Activated CD8-positive, alpha-beta memory T cell treated with anti-CD3 and anti-CD28 coated beads for 24 hours (primary cell): ENCODE measurements around the gene FLVCR2.

Experiments
- DNase-seq: peaks from one replicate; pipeline ENCODE4 v3.0.0-alpha.2; 2020

Gene FLVCR2, protein sequence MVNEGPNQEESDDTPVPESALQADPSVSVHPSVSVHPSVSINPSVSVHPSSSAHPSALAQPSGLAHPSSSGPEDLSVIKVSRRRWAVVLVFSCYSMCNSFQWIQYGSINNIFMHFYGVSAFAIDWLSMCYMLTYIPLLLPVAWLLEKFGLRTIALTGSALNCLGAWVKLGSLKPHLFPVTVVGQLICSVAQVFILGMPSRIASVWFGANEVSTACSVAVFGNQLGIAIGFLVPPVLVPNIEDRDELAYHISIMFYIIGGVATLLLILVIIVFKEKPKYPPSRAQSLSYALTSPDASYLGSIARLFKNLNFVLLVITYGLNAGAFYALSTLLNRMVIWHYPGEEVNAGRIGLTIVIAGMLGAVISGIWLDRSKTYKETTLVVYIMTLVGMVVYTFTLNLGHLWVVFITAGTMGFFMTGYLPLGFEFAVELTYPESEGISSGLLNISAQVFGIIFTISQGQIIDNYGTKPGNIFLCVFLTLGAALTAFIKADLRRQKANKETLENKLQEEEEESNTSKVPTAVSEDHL

GRCh38 chr14:75578102-75578785 is at the start of gene FLVCR2:
Gene FLVCR2 (plus strand): TSS chr14:75578620. CDS start chr14:75578973, 353 bp downstream.
- peak; percentile 80 for DNase-seq

DNA sequence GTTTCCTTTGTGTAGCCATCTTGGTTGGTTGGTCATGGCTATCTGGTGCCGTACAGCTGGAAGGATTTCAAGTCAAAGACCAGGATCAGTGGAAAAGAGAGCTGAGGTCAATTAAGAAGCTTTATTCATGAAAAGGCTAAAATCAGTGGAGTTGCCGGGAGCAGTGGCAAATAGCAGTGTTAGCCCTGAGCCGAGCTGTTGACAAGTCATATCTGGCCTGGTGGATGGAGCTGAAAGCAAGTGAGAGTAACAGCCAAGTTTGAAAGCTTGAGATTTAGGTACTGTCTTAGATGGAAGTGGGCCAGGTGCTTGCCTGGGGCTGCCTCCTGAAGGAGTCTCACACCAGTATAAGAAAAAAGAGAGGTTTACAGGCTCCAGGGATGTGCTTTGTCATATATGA is 47.2 kb upstream of the FLVCR2 start:
- DNase-seq: no peak

- DNase-seq: no peak
Measured at GRCh38 chr14:75531660-75532317, 46.6 kb upstream of the FLVCR2 start.

- no peak for DNase-seq
Measured at GRCh38 chr14:75533791-75534555, 44.4 kb upstream of the FLVCR2 start.

DNA sequence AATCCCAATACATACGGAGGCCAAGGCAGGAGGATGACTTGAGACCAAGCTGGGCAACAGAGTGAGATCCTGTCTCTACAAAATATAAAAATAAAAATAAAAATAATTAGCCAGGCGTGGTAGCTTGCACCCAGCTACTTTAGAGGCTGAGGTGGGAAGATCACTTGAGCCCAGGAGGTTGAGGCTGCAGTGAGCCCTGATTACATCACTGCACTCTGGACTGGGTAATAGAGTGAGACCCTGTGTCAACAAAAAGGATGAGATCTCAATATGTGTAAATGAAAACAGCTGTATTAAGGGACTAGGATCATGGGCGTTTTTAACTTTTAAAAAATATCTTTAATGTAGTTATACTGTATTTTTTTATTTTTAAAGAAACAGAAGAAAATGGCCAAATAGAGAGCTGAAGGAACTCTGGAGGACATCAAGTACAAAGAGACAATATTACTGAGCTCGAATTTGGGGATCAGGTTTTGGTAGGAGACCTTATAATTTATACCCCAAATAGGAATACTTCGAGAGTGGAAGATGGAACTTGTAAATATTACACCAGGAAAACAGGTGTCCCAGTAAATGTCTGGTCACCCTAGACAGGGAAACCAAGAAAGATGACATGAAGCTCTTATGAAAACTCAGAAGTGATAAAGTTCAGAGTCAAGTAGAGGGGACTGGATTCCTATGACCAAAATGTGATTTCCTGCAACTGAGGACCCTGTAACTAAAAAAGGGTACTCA is 43.1 kb upstream of the FLVCR2 start:
- no peak for DNase-seq

DNA sequence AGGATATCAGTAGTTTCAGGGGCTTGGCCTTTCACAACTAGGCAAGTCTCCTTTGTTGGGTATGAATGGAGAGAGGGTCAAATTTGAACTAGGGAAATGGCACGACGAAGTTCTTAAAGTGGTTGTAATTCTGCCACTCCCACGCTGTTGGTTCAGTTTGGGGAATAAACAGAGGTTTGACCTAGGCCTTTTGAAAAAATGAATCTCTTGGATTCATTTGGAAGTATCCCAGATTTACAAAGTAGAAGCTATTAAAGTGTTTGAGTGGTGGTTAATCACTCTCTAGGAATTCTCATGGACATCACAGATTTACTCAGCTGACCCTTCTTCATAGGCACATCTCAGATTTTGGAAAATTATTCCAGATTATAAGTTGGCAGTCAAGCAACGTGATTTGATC is 41.3 kb upstream of the FLVCR2 start:
- peak; percentile 9 for DNase-seq

- DNase-seq: peak; percentile 57
Measured at GRCh38 chr14:75539162-75539560, 39.3 kb upstream of the FLVCR2 start.

DNA sequence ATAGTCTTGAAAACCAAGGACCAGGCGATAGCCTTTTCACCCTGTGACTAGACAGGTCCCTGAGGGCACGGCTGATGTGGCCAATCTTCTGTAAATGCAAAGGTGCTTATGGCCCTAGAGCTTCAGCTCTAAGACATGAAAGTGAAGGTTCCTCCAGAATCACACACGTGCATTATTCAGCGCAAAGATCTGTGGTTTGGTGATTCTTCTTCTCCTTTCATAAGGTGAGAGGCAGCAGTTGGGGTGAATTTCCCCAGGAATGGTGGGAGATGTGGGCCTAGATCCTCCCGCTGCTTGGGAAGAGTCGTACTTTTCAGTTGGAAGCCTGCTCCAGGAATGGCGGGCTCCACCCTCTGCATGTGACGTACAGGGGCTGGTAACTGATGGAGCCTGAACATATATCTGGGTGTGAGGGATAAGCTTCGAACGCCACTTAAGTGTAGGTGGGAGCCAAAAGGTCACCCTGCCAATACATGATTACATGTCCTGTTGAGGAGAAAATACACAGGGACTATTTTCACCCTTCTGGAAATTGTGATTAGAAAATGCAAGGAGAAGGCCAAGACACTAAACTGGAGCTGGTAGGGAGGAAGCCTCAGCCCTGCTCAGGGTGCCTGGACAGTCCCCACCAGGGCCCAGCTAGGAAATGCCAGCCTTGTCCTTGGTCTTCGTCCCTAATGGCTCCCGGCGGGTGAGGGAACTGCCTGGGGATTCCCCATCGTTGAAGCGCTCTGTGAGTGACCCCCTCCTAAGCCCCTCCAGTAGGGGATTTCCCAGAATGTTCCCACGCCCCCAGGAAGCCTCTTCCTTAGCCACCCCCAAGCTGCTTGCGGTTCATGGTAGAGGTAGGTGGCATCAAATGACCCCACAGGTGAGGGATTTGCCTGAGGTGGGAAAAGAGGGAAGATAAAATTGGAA is 38.6 kb upstream of the FLVCR2 start:
- DNase-seq: peak; percentile 80

- no peak for DNase-seq
Measured at GRCh38 chr14:75540479-75540851, 38.0 kb upstream of the FLVCR2 start.

DNA sequence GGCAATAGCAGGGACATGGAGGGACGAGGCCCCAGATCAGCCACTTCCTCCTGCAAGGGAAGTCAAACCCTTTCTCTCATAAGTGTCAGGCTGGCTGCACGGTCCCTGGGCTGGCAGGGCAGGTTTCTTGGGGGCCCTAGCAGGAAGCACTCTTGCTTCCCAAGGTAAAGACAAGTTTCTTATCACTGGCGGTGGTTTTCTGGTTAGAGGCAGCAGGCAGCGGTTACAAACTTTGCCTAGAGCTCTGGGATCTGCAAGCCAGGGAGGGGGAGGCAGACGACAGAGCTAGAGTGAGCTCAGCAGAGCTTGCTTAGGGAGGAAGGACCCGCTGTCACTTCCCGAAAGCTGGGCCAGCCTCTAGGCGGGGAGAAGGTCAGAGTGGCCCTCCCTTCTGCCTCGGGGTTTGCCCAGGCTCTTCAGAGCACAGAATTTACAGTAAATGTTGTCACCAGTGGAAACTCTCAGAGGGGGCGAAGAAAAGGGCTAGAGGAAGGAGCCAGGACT is 35.8 kb upstream of the FLVCR2 start:
- peak; percentile 86 for DNase-seq

GRCh38 chr14:75543253-75543652 is 35.2 kb upstream of the FLVCR2 start:
- DNase-seq: no peak

DNA sequence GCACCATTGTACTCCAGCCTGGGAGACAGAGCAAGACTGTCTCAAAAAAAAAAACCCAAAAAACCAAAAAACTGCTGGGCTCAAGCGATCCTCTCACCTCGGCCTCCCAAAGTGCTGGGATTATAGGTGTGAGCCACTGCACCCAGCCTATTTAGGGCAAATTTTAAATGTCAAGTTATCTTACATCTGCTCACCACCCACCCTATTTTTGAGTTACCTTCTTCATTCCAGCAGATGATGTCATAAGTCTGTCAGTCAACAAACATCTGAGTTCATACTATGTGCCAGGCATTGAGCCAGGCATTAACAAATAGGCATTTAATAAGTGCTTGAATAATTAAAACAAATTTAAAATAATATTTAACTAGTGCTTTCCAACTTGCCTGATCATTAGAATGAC is 34.6 kb upstream of the FLVCR2 start:
- no peak for DNase-seq

- peak; percentile 50 for DNase-seq
Measured at GRCh38 chr14:75545907-75546306, 32.5 kb upstream of the FLVCR2 start.

DNA sequence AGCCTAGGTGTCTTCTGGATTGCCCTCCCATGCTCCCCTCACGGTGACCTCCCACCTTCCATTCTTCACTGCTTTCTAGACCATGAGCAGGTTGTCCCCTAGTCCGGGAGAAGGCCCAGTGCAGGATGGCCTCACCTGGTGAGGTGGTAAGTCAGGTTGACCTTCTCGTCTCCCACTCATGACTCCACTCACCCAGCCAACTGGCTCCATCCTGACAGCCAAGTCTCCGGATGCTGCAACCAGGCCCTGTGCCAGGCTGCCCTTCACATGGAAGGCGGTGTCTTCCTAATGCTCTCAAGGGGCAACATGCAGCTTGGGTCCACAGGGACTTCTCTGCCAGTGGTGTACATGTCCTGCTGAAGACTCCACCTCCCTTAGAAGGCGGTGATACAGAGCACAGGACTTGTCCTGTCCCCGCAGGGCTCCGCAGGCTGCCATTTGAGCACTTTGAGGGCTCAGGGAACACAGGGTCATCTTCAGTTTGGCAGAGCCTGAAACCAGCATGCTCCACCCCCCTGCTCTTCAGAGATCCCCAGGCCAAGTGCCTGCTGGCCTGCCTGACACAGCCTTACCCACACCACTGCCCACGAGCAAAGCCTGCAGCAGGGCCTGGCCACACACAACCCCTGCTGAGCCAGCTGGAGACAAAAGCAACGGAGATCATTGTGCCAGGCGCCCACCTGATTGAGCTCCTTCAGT is 30.7 kb upstream of the FLVCR2 start:
- DNase-seq: peak; percentile 55

GRCh38 chr14:75548544-75548943 is 29.9 kb upstream of the FLVCR2 start:
- no peak for DNase-seq

DNA sequence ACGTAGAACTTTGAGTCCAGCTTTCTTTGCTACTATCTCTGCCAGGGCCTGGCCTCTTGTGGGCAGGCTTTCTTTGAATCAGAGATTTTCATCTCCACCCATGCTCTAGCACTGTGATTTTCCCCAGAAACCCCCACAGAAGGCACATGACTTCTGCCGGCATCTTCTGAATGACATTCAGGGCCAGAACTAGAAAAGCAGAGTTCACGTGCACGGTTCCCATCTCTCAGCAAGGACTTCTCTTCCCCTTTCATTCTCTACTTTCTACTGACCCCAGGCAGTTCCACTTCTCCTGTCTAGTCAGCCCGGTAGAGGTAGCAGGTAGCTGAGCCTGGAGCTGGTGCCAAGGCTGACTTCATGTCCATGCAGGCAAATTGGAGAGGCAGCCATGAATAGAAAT is 29.3 kb upstream of the FLVCR2 start:
- no peak for DNase-seq

- peak; percentile 38 for DNase-seq
Measured at GRCh38 chr14:75551021-75551420, 27.4 kb upstream of the FLVCR2 start.

- peak; percentile 49 for DNase-seq
Measured at GRCh38 chr14:75553157-75553556, 25.3 kb upstream of the FLVCR2 start.

- no peak for DNase-seq
Measured at GRCh38 chr14:75553761-75554364, 24.6 kb upstream of the FLVCR2 start.

GRCh38 chr14:75554482-75554881 is 23.9 kb upstream of the FLVCR2 start:
- DNase-seq: no peak
